ENCODE data around the gene TP53AIP1.
A peak's percentile ranks its signal among the peaks of the same experiment; 100 is the strongest.
"Not testable (repeated sequence)": the region's sequence is repeated elsewhere in the genome, so short reads cannot be mapped to it uniquely, and the experiment has no call there.

The TP53AIP1 gene

DNA sequence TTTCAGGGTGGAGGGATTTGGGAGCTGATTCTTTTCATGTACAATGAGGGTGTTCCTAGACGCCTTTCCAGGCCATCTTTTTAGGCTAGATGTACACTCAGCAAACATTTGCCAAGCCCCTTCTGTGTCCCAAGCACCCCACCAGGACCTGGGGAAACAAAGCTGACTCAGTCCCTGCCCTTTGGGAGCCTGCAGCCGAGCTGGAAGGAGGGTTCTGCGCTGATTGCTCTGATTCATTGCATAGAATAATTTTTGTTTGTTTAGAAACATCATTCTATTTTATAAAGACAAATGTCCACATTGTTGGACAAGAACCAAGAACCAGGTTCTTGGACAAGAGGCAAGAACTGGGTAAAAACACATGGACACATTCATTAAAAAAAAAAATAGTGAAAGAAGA, 16.7 kb downstream of the TP53AIP1 start:
- DNase-seq (ENCODE audit: low read depth) = no peak

DNA sequence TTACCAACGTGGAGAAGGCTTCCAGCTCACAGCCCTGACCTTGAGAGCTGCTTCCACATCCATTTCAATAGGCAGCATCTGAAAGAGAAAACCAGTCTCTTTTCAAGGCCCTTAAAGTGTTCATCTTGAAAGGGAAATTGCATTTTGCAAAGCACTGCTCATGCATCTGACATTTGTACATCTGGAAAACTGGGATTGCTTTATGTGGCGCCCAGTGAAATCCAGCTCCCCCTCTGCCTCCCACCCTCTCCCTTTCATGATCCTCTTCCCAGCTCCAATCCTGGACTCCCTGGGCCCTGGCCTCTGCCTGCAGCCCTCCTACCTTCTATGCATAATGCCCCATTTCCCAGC, 17.4 kb downstream of the TP53AIP1 start:
- DNase-seq (ENCODE audit: low read depth) = no peak

DNA sequence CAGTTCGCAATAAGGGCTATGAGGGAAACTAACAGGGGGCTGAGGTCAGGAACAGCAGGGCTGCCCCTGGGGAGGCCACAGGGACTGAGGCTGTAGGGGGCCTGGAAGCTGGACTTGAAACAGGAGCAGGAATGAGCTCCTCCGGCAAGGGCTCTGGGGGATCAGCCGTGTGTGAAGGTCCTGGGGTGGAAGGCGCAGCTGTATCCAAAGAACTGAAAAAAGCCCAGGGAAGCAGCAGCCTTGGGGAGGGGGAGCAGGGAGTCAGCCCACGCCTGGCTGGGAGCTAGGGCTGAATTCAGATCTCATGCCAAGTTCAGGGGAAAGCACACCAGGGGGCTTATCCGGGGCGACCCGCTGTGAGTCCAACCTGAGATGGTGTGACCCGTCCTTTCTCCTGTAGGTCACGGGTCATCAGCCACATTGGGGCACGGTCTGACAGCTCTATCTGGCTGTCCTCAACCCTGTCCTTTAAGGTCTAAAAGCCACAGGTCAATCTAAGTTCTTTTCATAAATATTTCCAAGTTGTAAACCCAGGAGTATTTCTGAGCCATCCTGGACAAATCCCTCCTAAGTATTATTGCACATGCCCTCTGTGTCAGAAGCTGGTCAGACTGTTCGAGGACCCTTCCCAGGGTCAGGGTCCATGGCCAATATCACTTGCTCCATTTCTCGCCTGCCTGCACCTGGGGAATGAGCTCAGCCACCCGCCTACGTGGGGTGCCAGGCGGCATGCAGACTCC, 18.0 kb downstream of the TP53AIP1 start:
- DNase-seq (ENCODE audit: low read depth) = no peak

DNA sequence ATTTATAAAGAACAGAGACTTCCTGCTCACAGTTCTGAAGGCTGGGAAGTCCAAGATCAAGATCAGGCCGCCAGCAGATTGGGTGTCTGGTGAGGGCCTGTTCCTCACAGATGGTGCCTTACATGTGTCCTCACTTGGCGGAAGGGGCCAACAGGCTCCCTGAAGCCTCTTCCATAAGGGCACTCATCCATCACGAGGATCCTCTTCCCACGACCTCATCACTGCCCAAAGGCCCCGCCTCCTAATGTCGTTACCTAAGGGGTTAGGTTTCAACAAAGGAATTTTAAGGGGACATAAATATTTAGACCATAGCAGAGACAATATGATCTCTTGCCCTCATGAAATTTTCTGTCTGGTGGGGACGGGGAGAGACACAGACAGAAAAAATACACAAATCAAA, 18.6 kb downstream of the TP53AIP1 start:
- DNase-seq (ENCODE audit: low read depth) = no peak

DNA sequence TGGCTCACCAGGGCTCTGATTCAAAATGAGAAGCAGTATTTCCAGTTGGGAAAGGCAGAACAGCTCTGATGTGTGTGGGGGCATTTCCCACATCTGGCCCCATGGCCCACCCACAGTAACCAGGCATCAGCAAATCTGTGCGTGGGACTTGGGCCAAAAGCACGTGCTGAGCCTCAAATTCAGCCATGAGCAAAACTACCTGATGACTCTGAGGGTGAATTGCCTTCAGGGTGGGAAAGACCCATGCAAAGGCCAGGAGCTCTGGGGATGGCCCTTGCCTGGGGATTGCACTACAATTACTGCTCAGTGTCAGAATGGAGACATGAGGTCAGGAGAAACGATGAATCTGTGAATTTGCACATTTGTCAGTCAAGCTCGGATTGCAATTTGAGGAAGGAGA, 20.9 kb downstream of the TP53AIP1 start:
- DNase-seq (ENCODE audit: low read depth) = no peak

DNA sequence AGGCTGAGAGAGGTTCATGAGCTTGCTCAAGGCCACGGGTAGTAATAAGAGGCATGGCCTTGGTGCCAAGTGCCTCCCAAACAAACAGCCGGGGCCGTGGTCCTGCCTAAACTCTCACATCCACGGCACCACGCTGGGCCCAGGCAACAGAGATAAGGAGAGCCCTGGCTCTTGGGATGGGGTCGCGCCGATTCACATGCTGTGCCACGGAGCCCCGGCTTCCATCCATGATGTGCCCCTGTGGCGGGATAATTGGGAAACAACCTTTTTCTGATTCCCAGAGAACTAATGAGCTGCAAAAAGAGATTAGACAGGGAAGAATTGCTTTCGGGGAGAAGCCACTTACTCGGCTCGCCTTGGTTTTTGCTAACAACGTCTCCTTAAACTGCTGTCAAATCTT, 22.0 kb downstream of the TP53AIP1 start:
- no peak for DNase-seq (ENCODE audit: low read depth)

DNA sequence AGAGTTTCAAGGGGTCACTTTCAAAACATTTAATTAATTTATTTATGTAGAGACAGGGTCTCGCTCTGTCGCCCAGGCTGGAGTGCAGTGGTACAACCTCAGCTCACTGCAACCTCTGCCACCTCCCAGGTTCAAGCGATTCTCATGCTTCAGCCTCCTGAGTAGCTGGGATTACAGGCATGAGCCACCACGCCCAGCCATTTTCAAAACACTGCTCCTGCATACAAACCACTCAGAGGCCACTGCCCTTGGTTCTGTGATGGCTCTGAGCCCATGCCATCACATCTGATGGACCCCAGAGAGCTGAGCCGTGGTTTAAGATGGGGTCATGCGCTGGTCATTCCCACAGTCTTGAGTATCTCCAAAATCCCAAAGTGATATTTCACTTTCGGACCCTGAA, 23.0 kb downstream of the TP53AIP1 start:
- not testable (repeated sequence) for DNase-seq (ENCODE audit: low read depth)

DNA sequence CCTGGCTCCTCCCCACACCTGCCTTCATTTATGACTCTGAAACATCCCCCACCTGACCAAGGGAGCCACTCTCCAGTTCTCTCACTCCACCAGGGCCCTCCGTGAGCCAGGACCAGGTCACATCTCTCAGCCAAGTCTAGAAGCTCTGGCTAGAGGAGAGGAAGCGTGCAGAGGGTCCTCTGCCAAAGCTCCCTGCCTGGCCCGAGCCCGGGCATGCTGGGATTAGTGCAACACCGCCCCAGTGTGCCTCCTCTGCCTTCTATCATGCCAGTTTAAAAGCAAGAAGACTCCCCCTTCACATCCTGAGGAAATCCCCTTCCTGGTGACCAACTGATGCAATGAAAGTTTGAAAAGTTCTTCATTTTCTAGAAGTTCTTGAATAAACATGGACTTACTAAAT, 23.5 kb downstream of the TP53AIP1 start:
- DNase-seq (ENCODE audit: low read depth) = no peak

DNA sequence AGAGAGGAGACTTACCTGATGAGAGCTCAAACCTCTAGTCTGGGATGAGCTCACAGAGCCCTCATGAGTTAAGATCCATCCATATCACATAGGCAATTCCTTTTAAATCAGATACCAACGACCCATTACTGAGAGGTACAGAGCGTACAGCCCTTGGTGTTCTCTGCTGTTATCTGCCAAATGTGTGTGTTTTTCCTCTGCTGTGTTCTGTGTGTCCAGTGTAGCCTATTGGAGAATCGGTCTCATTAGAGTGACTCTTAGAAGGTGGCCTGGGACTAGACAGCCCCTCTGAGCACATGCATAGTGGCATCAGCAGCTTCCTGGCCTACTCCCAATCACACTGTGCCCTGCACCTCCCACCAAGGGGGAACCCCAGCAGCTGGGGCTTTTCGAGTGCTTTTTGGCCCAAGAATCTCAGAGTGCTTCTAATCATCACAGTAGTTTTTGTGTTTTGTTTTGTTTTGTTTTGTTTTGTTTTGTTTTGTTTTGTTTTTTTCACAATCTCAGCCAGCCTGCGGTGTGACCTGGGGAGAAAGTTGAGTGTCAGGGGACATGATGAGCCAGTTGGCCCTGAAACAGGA, 25.4 kb downstream of the TP53AIP1 start:
- no peak for DNase-seq (ENCODE audit: low read depth)

DNA sequence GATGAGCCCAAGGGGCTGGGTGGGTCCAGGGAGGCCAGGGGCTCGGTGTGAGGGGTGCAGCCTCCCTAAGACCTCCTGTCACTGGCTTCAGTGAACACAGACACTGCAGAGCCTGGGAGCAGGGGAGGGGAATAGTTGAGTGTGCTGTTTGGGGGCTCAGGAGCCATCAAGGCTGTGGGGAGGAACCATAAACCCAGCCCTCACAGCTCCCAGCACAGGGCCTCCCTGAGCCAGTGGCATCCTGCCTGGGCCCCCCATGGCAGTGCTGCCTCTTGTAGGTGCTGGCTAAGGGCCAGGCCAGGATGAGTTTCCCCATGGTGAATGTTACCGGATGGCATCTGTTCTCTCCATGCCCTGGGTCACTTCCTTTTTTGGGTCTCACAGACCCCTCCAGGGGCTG, 26.0 kb downstream of the TP53AIP1 start:
- DNase-seq (ENCODE audit: low read depth) = no peak

DNA sequence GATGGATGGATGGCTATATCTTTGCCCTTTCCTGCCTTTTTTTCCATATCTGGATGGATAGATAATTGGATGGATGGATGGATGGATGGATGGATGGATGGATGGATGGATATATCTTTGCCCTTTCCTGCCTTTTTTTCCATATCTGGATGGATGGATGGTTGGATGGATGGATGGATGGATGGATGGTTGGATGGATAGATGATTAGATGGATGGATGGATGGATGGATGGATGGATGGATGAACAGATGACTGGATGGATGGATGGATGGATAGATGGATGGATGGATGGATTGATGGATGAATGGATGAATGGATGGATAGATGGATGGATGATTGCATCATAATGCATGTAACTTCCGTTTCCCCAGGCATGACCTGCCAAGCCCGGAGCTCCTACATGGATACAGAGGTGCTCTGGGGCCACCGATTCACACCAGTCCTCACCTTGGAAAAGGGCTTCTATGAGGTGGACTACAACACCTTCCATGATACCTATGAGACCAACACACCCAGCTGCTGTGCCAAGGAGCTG, 26.6 kb downstream of the TP53AIP1 start:
- no peak for DNase-seq (ENCODE audit: low read depth)

DNA sequence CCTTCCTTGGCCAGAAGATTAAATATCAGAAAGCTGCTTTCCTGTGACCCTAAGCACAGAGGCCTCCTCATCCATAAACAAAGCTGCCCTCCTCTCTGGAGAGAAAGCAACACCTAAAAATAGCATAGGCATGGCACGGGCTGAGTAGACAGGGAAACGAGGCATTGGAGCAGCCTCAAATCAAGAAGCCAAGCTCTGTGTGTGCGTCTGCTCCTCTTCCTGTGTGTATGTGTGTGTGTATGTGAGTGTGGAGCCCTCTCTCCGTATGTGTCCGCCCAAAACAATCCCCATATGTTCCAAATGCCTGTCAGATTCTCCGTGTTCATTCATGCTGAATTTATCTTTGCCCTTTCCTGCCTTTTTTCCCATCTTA, 27.5 kb downstream of the TP53AIP1 start:
- no peak for DNase-seq (ENCODE audit: low read depth)

DNA sequence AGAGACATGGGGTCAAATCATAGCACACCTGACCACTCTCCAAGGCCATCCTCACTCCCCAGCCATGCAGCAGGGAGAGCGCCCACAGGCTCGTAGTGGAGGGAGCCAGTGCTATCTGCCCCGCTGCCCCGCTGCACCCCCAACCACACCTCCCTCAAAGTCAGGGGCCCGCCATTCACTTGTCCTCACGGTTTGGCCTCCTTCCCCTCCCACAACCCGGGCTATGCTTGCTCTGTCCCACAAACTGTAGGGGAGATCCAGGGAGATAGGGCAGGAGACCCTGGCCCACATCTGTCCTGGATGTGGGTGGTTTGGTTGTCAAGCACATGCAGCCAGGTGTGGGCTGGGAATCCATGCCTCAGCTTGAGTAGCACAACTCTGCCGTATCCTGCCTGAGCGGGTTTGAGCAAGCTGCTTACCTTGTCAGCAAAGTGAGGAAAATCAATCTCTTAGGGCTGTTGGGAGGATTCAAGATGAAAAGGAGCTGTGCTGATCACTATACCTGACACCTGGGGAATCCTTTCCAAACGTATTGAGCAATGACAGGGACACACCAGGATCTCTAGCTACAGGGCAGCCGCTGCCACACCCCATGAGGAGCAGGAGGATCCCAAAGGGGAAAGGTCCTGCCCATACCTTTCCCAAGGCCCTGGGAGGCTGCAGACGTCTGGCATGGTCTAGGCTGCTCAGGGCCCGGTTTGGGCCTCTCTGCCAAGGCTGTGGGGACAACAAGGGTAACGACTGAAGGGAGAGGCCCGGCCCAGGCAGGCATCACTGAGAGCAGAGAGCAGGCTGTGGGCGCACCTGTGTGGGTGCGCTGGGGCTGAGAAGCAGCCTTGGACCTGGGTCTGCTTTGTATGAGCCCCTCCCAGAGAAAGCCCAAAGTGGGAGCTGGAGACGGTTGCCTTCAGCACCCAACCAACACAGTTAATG, 28.2 kb downstream of the TP53AIP1 start:
- DNase-seq (ENCODE audit: low read depth) = no peak

DNA sequence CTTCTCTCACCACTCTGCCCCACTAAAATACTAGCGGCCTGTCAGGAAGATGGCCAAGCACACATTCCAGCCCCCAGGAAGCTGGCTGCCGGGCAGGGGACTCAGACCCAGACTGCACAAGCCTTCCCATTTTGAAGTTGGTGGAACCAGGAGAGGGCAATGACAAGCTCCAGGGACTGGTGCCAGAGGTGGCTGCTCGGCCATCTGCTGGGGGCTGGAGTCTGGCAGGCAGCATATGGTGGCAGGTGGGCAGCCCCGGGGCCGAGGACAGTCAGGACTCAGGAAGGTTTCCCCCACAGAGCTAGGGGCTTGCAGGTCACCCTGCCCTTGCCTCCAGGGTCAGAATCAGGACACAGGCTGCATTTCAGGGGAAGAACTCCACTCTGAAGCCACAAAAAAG, 28.9 kb downstream of the TP53AIP1 start:
- no peak for DNase-seq (ENCODE audit: low read depth)

DNA sequence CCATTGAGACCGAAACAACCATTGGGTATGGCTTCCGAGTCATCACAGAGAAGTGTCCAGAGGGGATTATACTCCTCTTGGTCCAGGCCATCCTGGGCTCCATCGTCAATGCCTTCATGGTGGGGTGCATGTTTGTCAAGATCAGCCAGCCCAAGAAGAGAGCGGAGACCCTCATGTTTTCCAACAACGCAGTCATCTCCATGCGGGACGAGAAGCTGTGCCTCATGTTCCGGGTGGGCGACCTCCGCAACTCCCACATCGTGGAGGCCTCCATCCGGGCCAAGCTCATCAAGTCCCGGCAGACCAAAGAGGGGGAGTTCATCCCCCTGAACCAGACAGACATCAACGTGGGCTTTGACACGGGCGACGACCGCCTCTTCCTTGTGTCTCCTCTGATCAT, 31.0 kb downstream of the TP53AIP1 start:
- DNase-seq (ENCODE audit: low read depth) = no peak

DNA sequence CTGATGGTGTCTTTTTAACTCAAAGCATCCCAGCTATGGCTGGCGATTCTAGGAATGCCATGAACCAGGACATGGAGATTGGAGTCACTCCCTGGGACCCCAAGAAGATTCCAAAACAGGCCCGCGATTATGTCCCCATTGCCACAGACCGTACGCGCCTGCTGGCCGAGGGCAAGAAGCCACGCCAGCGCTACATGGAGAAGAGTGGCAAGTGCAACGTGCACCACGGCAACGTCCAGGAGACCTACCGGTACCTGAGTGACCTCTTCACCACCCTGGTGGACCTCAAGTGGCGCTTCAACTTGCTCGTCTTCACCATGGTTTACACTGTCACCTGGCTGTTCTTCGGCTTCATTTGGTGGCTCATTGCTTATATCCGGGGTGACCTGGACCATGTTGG, 31.4 kb downstream of the TP53AIP1 start:
- no peak for DNase-seq (ENCODE audit: low read depth)

DNA sequence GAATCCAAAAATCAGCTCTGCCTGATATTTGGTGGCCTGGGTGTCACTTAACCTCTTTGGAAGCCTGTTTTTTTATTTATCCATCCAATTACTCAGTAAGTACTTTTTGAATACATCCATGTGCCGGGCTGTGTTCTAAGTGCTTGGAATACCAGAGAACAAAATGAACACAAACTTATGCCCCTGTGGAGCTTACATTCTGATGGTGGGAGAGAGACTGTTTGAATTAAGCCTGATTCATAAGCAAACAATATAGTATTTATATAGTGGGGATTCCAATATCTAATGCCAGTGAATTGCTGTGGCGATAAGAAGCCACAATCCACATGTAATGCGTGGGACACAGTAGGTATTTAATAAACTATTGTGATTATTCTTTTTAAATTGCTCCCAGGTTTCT, 32.1 kb downstream of the TP53AIP1 start:
- no peak for DNase-seq (ENCODE audit: low read depth)

DNA sequence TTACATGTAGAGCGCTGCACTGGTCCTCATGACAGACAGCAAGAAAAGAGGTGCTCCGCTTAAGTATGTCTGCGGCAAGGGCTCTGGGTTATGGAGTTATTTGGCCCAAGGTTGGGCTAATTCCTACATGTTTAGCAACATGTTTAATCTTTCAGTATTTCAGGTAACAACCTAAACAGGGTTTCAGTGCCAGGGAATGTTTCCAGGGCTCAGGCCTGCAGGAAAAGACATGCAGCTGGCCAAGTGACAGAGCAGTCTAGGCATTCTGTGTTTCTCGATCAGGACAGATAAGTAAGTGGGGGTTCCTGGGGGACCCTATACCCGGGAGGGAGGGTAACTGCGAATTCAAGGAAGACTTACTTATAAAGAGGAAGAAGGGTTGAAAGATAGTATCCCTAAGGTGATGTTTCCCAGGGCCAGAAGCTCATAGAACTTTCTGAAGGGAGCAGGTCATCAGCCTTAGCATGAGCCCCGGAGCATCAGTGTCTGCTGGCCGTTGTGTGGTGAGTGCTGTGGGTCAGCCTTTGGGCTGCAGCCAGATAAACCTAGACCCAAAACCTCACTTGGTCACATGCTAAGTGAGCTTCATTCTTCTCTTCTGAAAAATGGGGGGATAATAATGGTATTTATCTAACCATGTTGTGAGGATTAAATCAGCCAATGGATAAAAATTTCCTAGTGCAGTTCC, 33.1 kb downstream of the TP53AIP1 start:
- no peak for DNase-seq (ENCODE audit: low read depth)

DNA sequence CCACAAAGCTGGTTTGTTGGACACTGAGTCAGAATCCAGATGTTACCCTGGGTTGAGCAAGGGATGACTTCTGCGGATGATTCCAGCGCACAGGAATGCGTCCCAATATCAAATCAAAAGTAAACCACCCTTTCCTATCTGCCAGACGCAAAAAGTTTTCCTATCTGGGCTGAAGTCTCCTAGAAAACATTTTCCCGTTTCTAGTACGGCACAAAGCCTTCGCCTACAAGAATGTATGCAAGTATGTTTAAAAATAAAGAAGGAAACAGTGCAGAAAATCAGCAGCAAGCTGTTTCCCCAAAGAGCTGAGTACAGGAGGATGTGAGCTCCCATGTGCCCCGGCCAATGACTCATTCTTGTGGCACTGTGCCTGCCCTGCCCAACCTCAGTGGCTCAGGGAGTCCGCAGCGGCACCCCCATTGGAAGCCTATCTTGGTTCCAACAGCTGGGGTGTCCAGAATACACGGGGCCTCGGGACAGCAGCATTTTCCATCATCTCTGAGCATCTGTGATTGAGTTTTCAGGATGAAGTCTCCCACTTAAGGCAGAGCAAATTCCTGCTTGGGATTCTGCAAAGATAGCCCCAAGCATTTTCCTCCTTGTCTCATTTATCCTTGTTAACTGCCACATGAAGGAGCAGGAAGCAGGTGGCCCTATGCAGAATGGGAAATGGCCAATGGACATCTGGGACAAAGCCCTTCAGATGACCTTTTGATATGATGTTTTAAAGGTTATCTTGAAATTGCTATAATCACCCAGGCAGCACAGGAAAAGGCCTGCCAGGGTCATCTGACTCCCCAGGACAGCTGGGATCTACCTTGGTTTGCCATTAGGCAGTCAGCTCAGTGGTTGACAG, 34.1 kb downstream of the TP53AIP1 start:
- DNase-seq (ENCODE audit: low read depth) = peak; percentile 39

DNA sequence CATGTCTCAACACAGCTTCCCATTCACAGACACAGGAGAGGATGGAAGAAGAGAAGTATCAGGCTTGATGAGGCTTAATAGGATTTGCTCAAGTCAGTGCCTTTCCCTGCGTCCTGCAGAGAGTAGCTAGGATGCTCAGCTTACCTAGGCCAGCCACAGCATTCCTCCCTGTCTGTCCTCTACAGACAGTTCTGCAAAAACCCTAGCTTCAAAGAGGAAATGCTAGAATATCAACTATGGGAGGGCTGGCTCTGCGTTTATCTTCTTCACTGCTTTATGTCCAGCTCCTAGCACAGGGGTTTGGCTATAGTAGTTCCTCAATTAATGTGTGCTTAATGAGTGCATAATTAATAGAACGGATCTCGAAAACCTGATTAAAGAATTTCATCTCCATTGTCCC, 35.1 kb downstream of the TP53AIP1 start:
- no peak for DNase-seq (ENCODE audit: low read depth)

Measured in HS-27A (cell line).